Measurements from ENCODE around the gene CEP78. TPM values are rescaled to one million over a fixed set of nuclear protein-coding genes. Genes with fewer than 3 reads are reported as not detected.

The CEP78 gene
- 26.9 and 27.0 TPM in 2 replicates for total RNA-seq

GRCh38 chr9:78235762-78236550 is at the start of gene CEP78:
Gene CEP78 (plus strand): TSS chr9:78236075. CDS start chr9:78236351, 276 bp downstream.

GRCh38 chr9:78296893-78297671 is 61.2 kb downstream of the CEP78 start, which contains the start of gene PSAT1:
Gene PSAT1 (plus strand): TSS chr9:78297125. CDS start chr9:78297211, 86 bp downstream.

Other genes starting within 250 kb of the CEP78 start
- gene GNAQ, start 204.3 kb upstream of the CEP78 start, total RNA-seq, result 27.7 and 28.0 TPM in 2 replicates
- gene PSAT1, start 61.0 kb downstream of the CEP78 start, total RNA-seq, result 37.7 and 42.6 TPM in 2 replicates

Measured in mammary microvascular endothelial cell (primary cell).